Measurements from ENCODE around the gene HSPA12A.

The HSPA12A gene

GRCh38 chr10:116688241-116688711, 54.1 kb downstream of the HSPA12A start:
- no peak for TF ChIP-seq CTCF (IDR thresholded peaks at IDR 0.05; ENCODE audit: low read depth, low read length, missing control alignments)
- no peak overlapping the region for H3K4me3 ChIP-seq (replicated peaks; ENCODE audit: low read depth, low read length)
- no peak for DNase-seq (ENCODE audit: extremely low read depth, low read depth)

GRCh38 chr10:116687633-116688032, 54.7 kb downstream of the HSPA12A start:
- H3K4me3 ChIP-seq (replicated peaks; ENCODE audit: low read depth, low read length): no peak overlapping the region
- no peak for DNase-seq (ENCODE audit: extremely low read depth, low read depth)
- TF ChIP-seq CTCF (IDR thresholded peaks at IDR 0.05; ENCODE audit: low read depth, low read length, missing control alignments): no peak

GRCh38 chr10:116686632-116687031, 55.7 kb downstream of the HSPA12A start:
- no peak overlapping the region for H3K4me3 ChIP-seq (replicated peaks; ENCODE audit: low read depth, low read length)
- no peak for TF ChIP-seq CTCF (IDR thresholded peaks at IDR 0.05; ENCODE audit: low read depth, low read length, missing control alignments)
- DNase-seq (ENCODE audit: extremely low read depth, low read depth): no peak

- DNase-seq (ENCODE audit: extremely low read depth, low read depth): no peak
- no peak overlapping the region for H3K4me3 ChIP-seq (replicated peaks; ENCODE audit: low read depth, low read length)
- no peak for TF ChIP-seq CTCF (IDR thresholded peaks at IDR 0.05; ENCODE audit: low read depth, low read length, missing control alignments)
Measured at GRCh38 chr10:116685807-116686206, 56.6 kb downstream of the HSPA12A start.

GRCh38 chr10:116684781-116685180, 57.6 kb downstream of the HSPA12A start:
- TF ChIP-seq CTCF (IDR thresholded peaks at IDR 0.05; ENCODE audit: low read depth, low read length, missing control alignments): no peak
- DNase-seq (ENCODE audit: extremely low read depth, low read depth): no peak
- H3K4me3 ChIP-seq (replicated peaks; ENCODE audit: low read depth, low read length): no peak overlapping the region

- DNase-seq (ENCODE audit: extremely low read depth, low read depth): no peak
- no peak for TF ChIP-seq CTCF (IDR thresholded peaks at IDR 0.05; ENCODE audit: low read depth, low read length, missing control alignments)
Measured at GRCh38 chr10:116683821-116684220, 58.5 kb downstream of the HSPA12A start.

GRCh38 chr10:116683166-116683565, 59.2 kb downstream of the HSPA12A start:
- no peak for DNase-seq (ENCODE audit: extremely low read depth, low read depth)

More at GRCh38 chr10:116683821-116684220, 58.5 kb downstream of the HSPA12A start:
- H3K4me3 ChIP-seq (replicated peaks; ENCODE audit: low read depth, low read length): no peak overlapping the region

More at GRCh38 chr10:116683166-116683565, 59.2 kb downstream of the HSPA12A start:
- no peak for TF ChIP-seq CTCF (IDR thresholded peaks at IDR 0.05; ENCODE audit: low read depth, low read length, missing control alignments)
- no peak overlapping the region for H3K4me3 ChIP-seq (replicated peaks; ENCODE audit: low read depth, low read length)
